HK-2 (cell line): ENCODE measurements around the gene BABAM1.

Experiments
- DNase-seq: peaks from one replicate; pipeline ENCODE4 v3.0.0-alpha.2; 2018; ENCODE audit not compliant: unreplicated experiment

Gene BABAM1

GRCh38 chr19:17243211-17243829, 23.9 kb upstream of the BABAM1 start:
- DNase-seq = no peak

GRCh38 chr19:17243830-17244617, 23.2 kb upstream of the BABAM1 start:
- peak; percentile 63 for DNase-seq

GRCh38 chr19:17244618-17245534, 22.4 kb upstream of the BABAM1 start:
- no peak for DNase-seq

- peak; percentile 45 for DNase-seq
Observed at GRCh38 chr19:17245535-17245984, 21.7 kb upstream of the BABAM1 start, which contains the start of gene NR2F6. Gene NR2F6, minus strand, starts transcription at chr19:17245919. Its CDS starts 699 bp downstream, at chr19:17245220.

GRCh38 chr19:17246681-17247425, 20.4 kb upstream of the BABAM1 start:
- no peak for DNase-seq

- DNase-seq = no peak
Observed at GRCh38 chr19:17248011-17248776, 19.0 kb upstream of the BABAM1 start.

GRCh38 chr19:17249887-17250548, 17.2 kb upstream of the BABAM1 start:
- DNase-seq = no peak

GRCh38 chr19:17254636-17255035, 12.6 kb upstream of the BABAM1 start:
- no peak for DNase-seq

GRCh38 chr19:17255150-17255621, 12.1 kb upstream of the BABAM1 start:
- DNase-seq = no peak

- no peak for DNase-seq
Observed at GRCh38 chr19:17256130-17256529, 11.1 kb upstream of the BABAM1 start.

GRCh38 chr19:17259118-17259780, 8.0 kb upstream of the BABAM1 start:
- DNase-seq = no peak

GRCh38 chr19:17259934-17260333, 7.3 kb upstream of the BABAM1 start:
- no peak for DNase-seq

- DNase-seq = peak; percentile 83
Observed at GRCh38 chr19:17260842-17261325, 6.4 kb upstream of the BABAM1 start.

- DNase-seq = no peak
Observed at GRCh38 chr19:17262557-17262956, 4.7 kb upstream of the BABAM1 start.

GRCh38 chr19:17263712-17264640, 3.3 kb upstream of the BABAM1 start:
- no peak for DNase-seq

GRCh38 chr19:17264641-17264979, 2.6 kb upstream of the BABAM1 start, which contains the start of gene USHBP1:
Gene USHBP1, minus strand, starts transcription at chr19:17264745. Its CDS starts 446 bp downstream, at chr19:17264299.
- no peak for DNase-seq

GRCh38 chr19:17266026-17266425, 1.2 kb upstream of the BABAM1 start:
- DNase-seq = no peak

GRCh38 chr19:17266589-17266974, 661 bp upstream of the BABAM1 start:
- DNase-seq = no peak
